IPS-NIHi7 (cell line): ENCODE results near the gene CENPC.
A peak's percentile ranks its signal among the peaks of the same experiment; 100 is the strongest.

ENCODE experiments used
- DNase-seq: peaks from one replicate; pipeline ENCODE4 v3.0.0; 2012; ENCODE audit warnings: mixed read lengths; ENCODE audit errors: extremely low spot score

CENPC gene, protein sequence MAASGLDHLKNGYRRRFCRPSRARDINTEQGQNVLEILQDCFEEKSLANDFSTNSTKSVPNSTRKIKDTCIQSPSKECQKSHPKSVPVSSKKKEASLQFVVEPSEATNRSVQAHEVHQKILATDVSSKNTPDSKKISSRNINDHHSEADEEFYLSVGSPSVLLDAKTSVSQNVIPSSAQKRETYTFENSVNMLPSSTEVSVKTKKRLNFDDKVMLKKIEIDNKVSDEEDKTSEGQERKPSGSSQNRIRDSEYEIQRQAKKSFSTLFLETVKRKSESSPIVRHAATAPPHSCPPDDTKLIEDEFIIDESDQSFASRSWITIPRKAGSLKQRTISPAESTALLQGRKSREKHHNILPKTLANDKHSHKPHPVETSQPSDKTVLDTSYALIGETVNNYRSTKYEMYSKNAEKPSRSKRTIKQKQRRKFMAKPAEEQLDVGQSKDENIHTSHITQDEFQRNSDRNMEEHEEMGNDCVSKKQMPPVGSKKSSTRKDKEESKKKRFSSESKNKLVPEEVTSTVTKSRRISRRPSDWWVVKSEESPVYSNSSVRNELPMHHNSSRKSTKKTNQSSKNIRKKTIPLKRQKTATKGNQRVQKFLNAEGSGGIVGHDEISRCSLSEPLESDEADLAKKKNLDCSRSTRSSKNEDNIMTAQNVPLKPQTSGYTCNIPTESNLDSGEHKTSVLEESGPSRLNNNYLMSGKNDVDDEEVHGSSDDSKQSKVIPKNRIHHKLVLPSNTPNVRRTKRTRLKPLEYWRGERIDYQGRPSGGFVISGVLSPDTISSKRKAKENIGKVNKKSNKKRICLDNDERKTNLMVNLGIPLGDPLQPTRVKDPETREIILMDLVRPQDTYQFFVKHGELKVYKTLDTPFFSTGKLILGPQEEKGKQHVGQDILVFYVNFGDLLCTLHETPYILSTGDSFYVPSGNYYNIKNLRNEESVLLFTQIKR

GRCh38 chr4:67545199-67546003, at the start of gene CENPC:
TSS of gene CENPC (minus strand) at chr4:67545503. CDS start at chr4:67545355, 148 bp downstream.
- DNase-seq, result peak; percentile 97

- no peak for DNase-seq
Measured at GRCh38 chr4:67593741-67594175, 48.5 kb upstream of the CENPC start.

GRCh38 chr4:67587156-67587555, 41.9 kb upstream of the CENPC start:
- no peak for DNase-seq

GRCh38 chr4:67584496-67584895, 39.2 kb upstream of the CENPC start:
- DNase-seq, result no peak

DNA sequence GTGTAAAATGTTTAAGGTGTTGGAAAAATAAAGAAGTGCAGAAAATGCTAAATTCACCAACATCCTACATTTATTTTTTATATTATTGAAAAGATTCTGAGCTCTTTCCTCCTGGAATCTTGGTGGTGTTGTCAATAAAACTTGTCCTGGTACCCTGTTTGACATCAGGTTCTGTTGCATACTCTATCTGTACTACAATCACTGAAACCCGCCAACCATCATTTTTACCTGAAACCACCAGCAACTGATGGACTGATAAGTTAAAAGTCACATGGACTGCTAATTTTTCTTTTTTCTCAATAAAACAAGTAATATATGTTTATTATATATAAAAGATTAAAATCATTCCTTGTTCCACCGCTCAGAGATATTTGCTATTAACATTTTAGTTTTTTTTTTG, 36.6 kb upstream of the CENPC start:
- no peak for DNase-seq

- no peak for DNase-seq
Measured at GRCh38 chr4:67581208-67581857, 36.0 kb upstream of the CENPC start.

DNA sequence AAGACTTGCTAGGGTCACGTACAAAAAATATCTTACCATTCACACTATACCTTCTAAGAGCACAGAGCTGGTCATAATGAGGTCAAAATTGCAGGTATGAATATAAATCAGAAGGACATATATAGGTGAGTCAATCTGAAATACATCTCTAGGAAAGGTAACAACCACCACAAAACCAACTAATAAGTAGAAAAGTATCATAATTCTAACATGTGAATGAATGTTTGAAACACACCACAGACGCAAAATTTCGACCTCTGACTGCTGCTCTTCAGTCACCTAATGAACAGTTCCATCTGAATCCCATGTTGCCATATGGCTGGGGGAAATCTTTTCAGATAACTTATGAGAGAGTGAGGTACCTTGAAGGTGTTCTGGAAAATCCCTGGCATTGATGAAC, 35.3 kb upstream of the CENPC start:
- DNase-seq, result no peak

DNA sequence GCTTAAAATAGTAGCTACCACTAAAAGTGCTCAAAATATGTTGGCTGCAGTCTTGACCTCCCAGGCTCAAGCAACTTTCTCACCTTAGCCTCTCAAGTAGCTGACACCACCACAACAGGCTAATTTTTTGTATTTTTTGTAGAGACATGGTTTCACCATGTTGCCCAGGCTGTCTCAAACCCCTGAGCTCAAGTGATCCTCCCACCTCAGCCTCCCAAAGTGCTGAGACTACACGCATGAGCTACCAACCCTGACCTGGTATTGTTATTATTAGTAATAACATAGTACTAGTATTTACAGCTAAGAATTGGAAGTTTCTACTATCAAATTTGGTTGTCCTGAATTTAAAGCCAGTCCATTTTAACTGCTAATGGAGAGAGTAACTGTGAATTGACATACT, 31.2 kb upstream of the CENPC start:
- no peak for DNase-seq

DNA sequence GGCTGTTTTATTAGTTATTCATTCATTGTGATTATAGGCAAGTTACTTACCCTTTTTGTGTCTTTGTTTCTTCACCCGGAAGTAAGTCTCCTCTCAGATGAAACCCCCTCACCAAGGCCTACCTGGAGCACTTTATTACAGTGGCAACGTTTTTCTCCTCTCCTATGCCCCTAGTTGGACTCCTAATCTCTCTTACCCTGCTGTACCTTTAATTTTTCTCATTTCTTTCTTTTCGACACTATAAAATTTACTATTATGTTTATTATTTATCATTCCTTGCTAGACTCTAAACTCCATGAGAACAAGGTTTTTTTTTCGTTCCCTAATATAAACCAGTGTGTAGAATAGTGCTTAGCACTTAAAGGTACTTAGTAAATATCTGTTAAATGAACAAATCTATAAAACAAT, 30.8 kb upstream of the CENPC start:
- no peak for DNase-seq

DNA sequence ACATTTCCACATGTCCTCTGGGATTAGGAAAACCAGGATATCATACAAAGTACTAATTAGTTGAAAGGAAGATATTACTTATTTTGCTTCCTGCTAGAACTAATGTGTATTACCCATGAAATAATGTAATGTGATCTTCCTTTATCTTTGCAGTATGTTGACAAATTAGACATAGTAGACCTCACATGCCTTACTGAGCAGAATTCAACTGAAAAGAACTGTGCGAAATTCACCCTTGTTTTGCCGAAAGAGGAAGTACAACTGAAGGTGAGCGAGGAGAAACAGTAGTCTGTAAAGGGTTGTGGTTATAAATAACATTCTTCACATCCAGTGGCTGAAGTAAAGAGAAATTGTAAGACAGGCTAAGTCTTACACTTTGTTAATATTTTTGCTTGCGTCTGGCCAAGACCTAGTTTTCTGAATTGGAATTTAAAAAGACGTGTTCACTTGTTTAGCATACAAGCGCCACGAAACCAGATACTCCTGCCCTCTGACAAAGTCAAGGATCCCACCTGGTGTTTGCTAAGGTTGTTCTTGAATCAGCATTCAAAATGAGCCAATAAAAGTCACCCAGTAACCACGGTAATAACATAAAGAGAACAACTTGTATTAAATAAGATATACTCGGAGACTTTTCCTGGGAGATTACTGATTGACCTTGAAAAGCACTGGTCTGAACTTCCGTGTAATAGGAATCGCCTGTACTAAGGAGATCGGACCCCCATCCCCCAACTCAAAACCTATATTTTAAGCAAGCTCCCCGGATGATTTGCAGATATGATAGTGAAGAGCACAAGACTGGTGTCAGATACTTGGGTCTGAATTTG, 30.1 kb upstream of the CENPC start:
- no peak for DNase-seq

DNA sequence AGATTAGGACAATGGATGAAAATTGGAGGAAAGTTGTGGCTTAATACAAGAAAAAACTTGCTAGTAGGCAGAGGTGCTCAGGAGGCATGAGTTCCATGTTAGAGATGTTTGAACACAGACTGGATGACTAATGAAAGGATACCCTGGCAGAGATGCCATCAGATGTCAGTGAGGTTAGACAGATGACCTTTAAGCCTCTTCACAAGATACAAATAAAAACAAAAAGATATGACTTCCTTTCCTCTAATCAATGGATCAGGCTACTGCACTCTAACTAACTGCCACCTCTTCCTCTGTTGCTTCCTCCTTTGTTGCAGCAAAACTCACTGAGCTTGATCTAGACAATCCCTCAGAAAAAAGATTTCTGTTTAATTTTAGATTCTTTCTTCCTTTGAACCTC, 27.9 kb upstream of the CENPC start:
- DNase-seq, result no peak

DNA sequence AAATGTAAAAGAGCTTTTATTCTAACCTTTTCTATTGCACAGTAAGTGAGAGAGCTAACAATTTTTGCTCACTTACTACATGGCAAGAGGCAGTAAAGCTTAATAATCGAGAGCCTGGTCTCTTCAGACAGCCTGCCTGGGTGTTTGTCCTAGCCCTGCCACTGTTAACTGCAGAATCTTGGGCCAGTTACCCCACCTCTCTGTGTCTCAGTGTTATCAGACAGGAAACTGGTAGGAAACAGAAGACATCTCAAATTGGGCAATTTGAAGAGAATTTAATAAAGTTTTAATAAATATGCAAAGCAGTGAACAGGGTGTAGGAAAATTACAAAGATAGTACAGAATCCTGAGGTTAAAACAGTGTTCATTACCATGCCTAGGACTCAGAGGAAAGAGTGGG, 26.7 kb upstream of the CENPC start:
- DNase-seq, result no peak

DNA sequence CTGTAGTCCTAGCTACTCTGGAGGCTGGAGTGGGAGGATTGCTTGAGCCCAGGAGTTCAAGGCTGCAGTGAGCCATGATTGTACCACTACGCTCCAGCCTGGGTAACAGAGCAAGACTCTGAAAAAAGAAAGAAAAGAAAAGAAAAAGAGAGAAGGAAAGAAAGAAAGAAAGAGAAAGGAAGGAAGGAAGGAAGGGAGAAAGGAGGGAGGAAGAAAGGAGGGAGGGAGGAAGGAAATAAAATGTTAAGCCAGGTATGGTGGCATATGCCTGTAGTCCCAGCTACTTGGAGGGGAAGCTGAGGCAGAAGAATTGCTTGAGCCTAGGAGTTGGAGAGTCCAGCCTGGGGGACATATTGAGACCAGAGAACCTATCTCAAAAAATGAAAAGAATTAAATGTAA, 25.2 kb upstream of the CENPC start:
- DNase-seq, result no peak

DNA sequence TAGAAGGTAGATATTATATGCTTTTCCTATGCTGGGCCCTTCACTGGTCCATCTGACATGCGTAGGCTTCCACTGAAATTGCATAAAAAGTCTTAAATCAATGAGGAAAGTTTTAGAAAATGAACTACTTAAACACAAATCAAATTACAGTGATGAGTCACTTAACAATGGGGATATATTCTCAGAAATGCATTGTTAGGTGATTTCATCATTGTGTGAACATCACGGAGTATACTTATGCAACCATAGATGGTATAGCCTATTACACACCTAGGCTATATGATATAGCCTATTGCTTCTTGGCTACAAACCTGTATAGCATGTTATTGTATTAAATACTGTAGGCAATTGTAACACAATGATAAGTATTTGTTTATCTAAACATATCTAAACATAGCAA, 23.5 kb upstream of the CENPC start:
- DNase-seq, result no peak

DNA sequence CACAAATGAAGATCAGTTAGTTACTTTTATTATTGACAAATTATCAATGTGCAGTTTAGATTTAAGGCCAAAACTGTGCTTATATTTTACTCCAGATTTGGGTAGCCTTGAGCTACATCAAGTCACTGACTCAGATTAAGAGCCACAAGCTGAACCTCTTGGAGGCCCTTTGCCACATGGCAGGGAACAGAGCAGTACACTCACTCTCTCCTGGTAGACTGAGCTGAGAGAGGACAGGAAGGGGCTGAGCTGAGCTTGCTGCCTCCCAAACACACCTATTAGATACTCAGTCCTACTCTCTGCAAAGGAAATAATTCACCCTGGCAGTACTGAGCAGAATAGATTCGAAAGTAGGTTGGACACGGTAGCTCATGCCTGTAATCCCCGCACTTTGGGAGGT, 21.0 kb upstream of the CENPC start:
- no peak for DNase-seq

- DNase-seq, result no peak
Measured at GRCh38 chr4:67565284-67565683, 20.0 kb upstream of the CENPC start.

DNA sequence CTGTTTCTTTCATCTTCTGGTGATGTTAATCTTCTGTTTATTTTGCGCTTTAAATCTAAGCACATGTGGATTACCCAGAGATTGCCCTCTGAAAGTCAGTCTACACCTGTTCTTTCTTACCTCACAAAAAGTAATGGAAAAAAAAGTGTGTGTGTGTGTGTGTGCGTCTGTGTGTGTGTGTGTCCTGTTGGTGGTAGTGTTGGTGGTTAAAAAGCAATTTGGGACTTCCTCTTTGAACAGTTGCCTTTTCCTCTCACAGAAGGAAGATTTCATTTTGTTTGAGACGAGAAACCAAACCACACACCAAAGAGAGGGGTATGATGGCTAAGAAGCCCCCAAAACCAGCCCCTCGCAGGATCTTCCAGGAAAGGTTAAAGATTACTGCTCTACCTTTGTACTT, 13.2 kb upstream of the CENPC start, which contains the start of gene STAP1:
TSS of gene STAP1 (plus strand) at position 235 of the 400 bp plus-strand sequence. CDS start at position 318, 83 bp downstream.
- no peak for DNase-seq

DNA sequence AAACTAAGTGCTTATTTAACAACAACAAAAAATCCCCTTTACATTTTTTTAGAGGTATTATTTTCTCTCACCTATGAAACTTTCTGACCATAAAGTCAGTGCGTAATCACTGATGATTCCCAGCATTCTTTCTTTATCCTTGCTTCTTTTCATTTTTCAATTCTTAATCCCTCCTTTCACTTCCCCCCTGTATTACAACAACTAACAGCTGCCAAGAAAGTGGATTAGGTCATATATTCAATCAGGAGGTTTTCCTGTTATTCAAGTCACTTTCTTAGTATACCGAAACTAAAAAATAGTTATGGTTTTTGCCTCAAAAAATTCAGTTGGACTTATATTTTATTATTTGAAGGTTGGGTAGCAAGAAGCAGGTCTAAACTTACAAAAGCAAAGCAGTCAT, 11.1 kb upstream of the CENPC start:
- no peak for DNase-seq

- no peak for DNase-seq
Measured at GRCh38 chr4:67555447-67555846, 10.1 kb upstream of the CENPC start.

DNA sequence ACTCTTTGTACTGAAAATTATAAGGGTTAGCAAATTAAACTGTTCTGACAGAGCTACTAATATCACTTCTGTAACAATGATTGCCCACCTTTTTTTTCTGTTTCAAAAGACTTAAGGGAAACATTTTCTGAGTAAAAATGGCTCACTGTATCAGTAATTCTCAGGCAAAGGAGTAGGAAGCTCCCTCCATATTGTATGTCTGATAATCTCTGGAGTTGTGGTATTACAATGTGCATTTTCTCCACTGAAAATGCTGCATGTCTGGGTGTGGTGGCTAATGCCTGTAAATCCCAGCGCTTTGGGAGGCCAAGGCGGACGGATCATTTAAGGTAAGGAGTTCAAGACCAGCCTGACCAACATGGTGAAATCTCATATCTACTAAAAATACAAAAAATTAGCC, 8.8 kb upstream of the CENPC start:
- DNase-seq, result no peak
